ENCODE data around the gene MLXIPL.
A peak's percentile ranks its signal among the peaks of the same experiment; 100 is the strongest.
"Not testable (repeated sequence)": the region's sequence is repeated elsewhere in the genome, so short reads cannot be mapped to it uniquely, and the experiment has no call there.

The MLXIPL gene

DNA sequence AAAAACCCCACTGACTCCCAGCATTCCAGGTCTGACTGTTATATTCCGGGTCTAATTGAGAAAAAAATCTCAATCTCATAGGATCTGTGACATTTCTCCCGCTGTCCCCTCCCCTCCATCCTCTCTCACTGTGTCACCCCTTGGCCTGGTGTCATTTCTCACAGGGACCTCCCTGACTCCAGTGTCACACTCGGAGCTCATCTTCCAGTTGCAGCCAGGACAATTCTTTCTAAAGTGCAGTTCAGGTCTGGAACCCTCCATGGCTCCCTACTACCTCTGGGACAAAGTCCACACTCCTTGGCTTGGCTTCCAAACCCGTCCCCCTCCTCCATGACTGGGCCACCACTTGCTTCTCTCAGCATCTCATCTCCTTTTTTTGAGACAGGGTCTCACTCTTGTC is 14.2 kb downstream of the MLXIPL start:
- Mint-ChIP-seq H3K9me3 (no peaks in the 10 kb centered on the region), H3K4me1 (ENCODE audit: low read depth) (no peaks in the 10 kb centered on the region), H3K27ac (no peak overlapping the region), H3K27me3 (peaks cover 57% of the 10 kb centered on the region), H3K36me3 (ENCODE audit: low read depth) (no peaks in the 10 kb centered on the region), H3K4me3 (no peak overlapping the region)
- DNase-seq = no peak

DNA sequence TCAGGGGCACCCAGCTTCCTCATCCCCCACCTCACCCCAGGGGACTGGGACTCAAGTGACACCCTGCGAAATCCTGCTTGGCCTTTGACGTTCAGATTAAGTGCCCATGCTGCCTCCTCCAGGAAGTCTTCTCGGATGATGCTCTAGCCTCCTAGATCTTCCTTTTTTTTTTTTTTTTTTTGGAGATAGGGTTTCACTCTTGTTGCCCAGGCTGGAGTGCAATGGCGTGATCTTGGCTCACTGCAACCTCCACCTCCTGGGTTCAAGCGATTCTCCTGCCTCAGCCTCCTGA is 16.7 kb downstream of the MLXIPL start:
- not testable (repeated sequence) for DNase-seq; H3K36me3 Mint-ChIP-seq (ENCODE audit: low read depth); H3K27ac Mint-ChIP-seq; H3K9me3 Mint-ChIP-seq; H3K4me1 Mint-ChIP-seq (ENCODE audit: low read depth); H3K4me3 Mint-ChIP-seq
- peaks cover 35% of the 10 kb centered on the region for H3K27me3 Mint-ChIP-seq

DNA sequence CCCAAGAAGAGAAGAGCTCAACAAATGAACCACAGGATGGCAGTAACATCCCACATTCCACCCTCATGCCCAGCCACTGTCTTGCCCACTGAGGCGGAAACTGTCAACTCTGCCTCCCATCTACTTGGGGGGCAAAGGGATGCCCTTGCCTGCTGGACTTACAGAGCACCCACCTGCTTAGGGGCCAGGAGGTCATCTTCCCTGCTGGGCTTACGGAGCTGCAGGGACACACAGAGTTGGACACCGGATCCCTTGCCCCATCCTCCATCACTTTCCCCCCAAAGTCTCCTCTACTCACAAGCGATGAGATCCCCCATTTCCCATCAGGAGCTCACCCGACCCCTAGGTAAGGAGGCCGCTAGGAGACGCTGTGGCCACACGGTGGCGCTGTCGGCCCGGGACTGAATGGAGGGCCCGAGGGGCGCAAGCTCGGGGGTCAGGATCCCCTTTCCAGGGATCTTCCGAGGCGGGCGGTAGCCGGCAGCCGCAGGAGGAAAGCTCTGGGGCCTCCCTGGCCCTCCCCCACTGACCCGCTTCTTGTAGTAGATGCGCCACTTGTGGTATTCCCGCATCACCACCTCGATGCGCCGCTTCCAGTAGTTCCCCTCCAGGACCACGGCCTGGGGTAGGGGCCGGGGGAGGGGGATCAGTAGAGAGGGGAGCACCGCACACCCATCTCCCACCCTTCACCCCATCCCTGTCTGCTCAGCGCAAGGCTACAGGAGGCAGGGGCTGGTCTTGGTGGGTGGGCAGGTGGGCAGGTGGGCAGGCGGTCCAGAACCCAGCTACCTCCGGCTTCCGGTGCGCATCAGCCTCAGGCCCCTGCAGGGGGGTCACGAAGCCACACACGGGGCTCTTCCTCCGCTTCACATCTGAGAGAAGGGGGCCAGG is 17.3 kb downstream of the MLXIPL start:
- Mint-ChIP-seq H3K36me3 (ENCODE audit: low read depth) (no peaks in the 10 kb centered on the region), H3K4me1 (ENCODE audit: low read depth) (no peaks in the 10 kb centered on the region), H3K27ac (no peak overlapping the region), H3K27me3 (peaks cover 34% of the 10 kb centered on the region), H3K9me3 (no peaks in the 10 kb centered on the region), H3K4me3 (no peak overlapping the region)
- DNase-seq = peak; percentile 81

DNA sequence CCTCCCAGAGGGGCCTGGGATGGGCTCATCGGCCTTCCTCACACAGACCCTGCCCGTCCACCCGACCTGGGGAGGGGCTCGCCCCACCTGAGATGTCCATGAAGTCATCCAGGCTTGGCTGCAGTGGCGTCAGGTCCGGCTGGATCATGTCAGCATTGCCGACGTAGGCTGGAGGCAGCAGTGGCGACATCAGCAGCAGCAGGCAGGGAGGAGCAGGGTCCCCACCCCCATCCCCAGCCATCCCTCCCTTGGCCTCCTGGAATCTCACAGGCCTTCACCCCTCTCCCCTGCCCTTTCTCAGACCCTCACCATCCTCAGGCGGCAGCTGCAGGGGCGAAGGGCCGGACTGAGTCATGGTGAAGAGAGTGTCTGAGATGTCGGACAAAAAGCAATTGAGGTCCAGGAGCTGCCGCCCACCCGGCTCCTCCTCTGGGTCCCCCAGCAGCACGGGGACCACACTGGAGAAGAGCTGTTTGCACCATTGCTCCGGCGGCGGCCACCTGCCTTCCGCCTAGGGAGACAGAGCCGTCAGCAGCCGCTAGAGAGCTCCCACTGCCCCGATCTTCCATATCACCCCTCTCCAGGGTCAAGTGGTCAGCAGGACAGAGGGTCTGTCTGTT is 18.6 kb downstream of the MLXIPL start:
- DNase-seq = no peak
- no peaks in the 10 kb centered on the region for H3K36me3 Mint-ChIP-seq (ENCODE audit: low read depth)
- H3K4me1 Mint-ChIP-seq (ENCODE audit: low read depth) = no peaks in the 10 kb centered on the region
- peaks cover 30% of the 10 kb centered on the region for H3K27me3 Mint-ChIP-seq
- no peaks in the 10 kb centered on the region for H3K9me3 Mint-ChIP-seq
- H3K27ac Mint-ChIP-seq = no peak overlapping the region
- no peak overlapping the region for H3K4me3 Mint-ChIP-seq

DNA sequence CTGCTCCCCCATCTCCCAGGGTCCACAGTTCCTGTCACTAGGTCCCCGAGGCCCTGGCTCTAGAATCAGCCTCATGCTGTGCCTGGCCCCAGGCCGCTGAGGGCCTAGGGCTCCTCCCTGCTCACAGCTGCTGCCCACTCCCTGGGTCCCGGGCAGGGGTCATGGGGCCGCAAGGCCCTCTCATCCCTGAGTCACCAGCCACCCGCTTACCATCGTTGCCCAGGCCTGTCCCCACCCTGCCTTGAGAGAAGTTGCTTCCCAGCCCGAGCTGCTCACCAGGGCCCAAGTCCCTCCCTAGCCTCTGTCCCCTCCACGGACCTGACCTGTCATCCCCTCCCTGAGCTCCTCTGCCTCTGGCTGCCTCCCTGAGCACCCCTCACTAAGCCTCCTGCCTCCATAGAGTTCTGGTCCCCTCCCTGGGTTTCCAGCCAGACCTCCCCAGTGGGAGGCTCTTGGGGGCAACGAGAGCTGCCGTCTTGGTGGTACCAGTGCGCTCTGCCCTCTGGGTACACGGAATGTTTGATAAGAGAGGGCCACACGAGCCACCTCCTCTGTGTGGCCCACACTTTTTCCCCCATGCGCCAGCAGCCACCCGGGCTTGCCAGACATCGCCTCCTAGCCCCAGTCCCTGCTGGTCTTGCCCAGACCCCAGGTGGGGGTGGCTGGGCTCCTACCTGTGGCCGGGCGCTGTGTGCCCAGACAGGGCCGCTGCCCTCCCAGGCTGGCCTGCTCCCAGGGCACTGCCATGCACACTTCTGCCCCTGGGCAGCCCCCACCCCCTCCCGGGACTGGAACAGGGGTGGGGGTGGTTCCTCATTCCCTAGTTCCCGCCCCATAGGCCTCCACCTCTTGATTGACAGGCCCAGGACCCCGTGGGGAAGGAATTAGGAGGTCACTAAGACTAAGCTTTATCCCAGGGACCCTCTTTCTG is 21.3 kb downstream of the MLXIPL start:
- Mint-ChIP-seq H3K4me3 (no peak overlapping the region), H3K27me3 (peaks cover 18% of the 10 kb centered on the region), H3K9me3 (no peaks in the 10 kb centered on the region), H3K36me3 (ENCODE audit: low read depth) (no peaks in the 10 kb centered on the region), H3K27ac (no peak overlapping the region), H3K4me1 (ENCODE audit: low read depth) (no peaks in the 10 kb centered on the region)
- no peak for DNase-seq

DNA sequence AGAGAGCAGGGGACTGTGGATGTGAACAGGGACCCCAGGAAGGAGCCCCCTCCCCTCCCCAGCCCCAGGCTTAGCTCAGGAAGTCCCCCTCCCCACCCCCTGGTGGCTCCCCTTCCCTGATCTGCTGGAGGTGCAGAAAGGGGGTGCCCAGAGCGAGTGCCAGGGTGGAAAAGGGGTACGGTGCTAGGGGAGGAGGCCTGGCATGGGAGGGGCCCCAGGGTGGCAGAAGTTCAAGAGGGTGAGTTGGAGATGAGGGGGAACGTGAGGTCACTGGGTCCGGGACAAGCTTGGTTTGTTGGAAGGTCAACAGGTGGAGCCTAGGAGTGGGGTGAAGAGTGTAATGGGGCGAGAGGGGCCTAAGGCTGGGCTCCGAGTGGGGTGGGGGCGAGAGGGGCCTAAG is 24.4 kb downstream of the MLXIPL start:
- H3K4me3 Mint-ChIP-seq = no peak overlapping the region
- DNase-seq = no peak
- no peaks in the 10 kb centered on the region for H3K4me1 Mint-ChIP-seq (ENCODE audit: low read depth)
- no peaks in the 10 kb centered on the region for H3K36me3 Mint-ChIP-seq (ENCODE audit: low read depth)
- H3K9me3 Mint-ChIP-seq = no peaks in the 10 kb centered on the region
- H3K27ac Mint-ChIP-seq = no peak overlapping the region
- peaks cover 19% of the 10 kb centered on the region for H3K27me3 Mint-ChIP-seq

DNA sequence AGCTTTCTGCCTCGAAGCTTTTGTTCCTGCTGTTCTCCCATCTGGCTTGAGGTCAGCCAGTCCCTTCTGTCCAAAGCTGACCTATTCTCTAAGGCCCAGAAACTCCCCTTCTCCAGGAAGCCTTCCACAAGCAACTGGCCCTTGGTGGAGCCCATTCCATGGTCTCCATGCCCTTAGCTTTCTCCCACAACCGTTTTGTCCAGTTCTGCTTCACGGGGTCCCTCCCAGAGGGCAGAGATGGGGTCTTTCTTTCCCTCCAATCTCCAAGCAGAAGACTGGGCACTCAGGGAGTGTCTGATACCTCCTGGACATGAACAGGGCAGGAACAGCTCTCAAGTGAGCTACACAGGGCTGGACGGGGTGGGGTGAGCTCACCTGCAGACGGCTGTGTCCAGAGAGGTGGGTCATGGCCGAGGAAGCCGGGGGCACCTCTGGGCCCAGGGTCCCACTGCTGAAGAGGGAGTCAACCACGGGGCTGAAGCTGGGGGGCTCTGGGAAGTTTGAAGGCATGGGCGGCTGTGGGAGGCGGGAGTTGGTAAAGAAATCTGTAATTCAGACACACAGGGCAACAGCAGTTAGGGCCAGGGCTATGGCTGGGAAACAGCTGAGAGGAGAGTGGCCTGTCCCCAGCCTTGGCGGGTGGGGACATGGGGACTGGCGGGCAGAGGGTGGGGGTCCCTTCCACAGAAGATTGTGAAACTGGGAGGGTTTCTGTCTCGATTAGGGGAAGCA is 25.0 kb downstream of the MLXIPL start:
- no peak overlapping the region for H3K4me3 Mint-ChIP-seq

DNA sequence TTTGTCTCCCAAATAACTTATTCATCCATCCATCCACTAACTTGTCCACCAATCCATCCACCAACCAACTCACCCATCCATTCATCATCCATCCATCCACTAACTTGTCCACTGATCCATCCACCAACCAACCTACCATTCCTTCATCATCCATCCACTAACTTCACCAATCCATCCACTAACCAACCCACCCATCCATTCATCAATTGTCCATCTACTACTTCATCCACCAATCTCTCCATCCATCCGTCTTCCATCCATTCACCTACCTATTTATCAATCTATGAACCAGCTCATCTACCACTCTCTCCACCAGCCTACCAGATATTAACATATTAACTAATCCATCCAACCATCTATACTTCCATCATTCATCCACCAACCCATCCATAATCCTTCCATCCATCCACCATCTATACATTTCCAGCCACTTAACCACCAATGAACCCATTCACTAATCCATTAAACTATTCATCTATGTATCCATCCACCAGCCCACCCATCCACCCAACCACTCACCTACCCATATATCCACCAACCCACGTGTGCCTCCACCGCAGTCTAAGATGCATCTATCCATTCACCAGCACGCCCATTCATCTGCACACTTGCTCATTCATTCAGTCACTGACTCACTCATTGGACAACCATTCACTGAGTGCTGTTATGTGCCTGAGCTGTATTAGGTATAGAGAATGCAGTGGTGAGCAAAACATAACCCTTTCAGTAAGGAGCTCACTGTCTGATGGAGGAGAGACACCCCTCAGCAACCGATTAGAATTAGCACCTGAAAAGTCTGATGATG is 26.1 kb downstream of the MLXIPL start:
- DNase-seq = no peak
- H3K27me3 Mint-ChIP-seq = peaks cover 19% of the 10 kb centered on the region
- no peaks in the 10 kb centered on the region for H3K36me3 Mint-ChIP-seq (ENCODE audit: low read depth)
- H3K9me3 Mint-ChIP-seq = no peaks in the 10 kb centered on the region
- no peak overlapping the region for H3K27ac Mint-ChIP-seq
- no peak overlapping the region for H3K4me3 Mint-ChIP-seq
- no peaks in the 10 kb centered on the region for H3K4me1 Mint-ChIP-seq (ENCODE audit: low read depth)

More for the DNA sequence above, 25.0 kb downstream of the MLXIPL start:
- Mint-ChIP-seq H3K4me1 (ENCODE audit: low read depth) (no peaks in the 10 kb centered on the region), H3K36me3 (ENCODE audit: low read depth) (no peaks in the 10 kb centered on the region), H3K9me3 (no peaks in the 10 kb centered on the region), H3K27me3 (peaks cover 19% of the 10 kb centered on the region), H3K27ac (no peak overlapping the region)
- DNase-seq = no peak

DNA sequence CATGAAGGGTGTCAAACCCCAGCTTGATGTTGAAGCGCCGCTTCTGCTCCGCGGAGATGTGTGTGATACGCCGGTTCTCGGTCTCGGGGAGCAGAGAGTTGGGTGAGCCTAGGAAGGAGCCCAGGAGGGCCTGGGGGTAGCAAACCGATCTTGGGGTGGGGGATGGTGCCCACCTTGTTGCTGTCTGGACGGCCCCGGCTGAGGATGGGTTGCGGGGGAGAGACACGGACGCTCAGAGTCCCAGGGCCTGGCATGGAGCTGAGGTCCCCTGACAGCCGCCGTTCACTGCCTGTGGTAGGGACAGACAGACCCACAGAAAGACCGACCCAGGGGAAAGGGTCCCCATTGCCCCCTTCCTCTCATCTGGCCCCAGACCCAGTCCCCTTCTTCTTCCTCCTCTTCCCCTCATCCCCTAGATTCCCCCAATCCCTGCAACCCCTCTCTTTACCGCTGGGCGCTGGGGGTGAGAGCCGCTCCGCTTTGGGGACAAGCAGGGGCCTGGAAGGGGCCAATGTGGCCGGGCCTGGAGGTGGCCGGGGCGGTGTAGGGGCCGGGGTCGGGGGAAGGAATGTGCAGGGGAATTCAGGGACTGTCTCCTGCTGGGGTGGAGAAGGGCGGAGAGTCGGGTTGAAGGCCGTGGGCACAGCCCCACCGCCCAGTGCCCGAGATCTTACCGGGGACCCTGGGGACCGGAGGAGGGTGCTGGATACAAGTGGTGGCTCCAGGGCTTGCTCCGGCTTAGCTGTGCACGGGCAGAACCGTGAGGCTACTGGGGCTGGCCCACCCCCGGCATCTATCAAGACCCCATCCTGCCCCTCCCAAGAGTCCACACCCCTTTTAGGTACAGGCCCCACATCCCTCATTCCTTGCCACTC is 27.9 kb downstream of the MLXIPL start:
- Mint-ChIP-seq H3K27me3 (peaks cover 16% of the 10 kb centered on the region), H3K4me3 (no peak overlapping the region), H3K27ac (no peak overlapping the region), H3K4me1 (ENCODE audit: low read depth) (no peaks in the 10 kb centered on the region), H3K9me3 (no peaks in the 10 kb centered on the region), H3K36me3 (ENCODE audit: low read depth) (no peaks in the 10 kb centered on the region)
- DNase-seq = no peak

DNA sequence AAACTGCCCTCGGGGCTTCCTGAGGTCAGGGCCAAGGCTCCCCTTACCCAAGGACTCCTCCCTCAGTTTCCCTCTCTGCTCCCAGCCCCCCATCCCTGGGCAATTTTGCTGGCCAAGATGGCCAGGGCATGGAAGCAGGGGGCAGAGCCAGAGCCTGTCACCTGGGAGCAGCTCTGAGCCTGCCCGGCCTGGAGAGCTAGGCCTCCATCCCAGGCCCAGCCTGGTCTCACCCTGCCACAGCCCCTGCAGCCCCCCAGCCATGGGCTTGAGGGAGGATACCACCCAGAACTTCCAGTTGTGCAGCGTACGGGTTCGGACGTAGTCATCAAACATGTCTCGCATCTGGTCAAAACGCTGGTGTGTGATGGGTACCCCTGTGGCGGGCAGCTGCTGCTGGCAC is 29.0 kb downstream of the MLXIPL start:
- no peaks in the 10 kb centered on the region for H3K9me3 Mint-ChIP-seq
- H3K4me3 Mint-ChIP-seq = no peak overlapping the region
- H3K4me1 Mint-ChIP-seq (ENCODE audit: low read depth) = no peaks in the 10 kb centered on the region
- no peak for DNase-seq
- no peak overlapping the region for H3K27ac Mint-ChIP-seq
- no peaks in the 10 kb centered on the region for H3K36me3 Mint-ChIP-seq (ENCODE audit: low read depth)
- peaks cover 16% of the 10 kb centered on the region for H3K27me3 Mint-ChIP-seq

DNA sequence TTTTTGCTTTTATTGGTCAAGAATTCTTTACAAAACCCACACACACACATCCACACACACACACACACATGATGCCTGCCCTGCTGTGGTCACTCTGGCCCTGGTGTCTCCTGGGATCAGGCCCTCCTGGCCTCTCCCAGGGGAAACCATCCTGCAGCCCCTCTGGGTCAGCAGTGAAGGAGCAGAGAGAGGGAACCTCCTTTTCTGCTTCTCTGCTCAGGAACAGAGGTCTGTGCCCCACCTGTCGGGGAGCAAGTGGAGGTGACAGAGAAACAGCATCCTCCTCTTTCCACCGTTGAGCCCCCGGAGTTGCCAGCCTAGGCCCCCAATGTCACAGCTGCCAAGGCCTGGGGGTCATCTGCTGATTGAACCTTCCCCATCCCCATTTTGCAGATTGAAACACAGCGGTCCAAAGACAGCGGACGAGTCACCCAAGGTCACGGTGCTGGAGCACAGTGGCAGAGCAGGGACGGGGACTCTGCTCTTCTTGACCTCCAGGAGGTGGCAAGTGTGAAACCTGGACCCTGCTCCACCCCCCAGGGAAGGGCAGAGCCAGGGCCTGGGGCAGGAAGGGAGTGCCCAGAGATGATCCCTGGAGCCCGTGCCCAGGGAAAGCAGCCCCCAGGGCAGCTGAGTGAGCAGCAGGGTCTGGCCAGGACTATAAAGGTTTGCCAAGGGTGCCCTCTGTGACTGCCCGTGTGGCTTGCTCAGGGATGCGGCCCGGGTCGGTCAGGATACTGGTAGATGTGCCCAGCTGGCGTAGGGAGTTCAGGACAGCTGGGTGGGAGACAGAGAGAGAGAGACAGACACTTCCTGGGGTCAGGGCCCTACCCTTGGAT is 30.9 kb downstream of the MLXIPL start:
- DNase-seq = no peak
- no peaks in the 10 kb centered on the region for H3K9me3 Mint-ChIP-seq
- H3K27me3 Mint-ChIP-seq = peaks cover 16% of the 10 kb centered on the region
- H3K4me1 Mint-ChIP-seq (ENCODE audit: low read depth) = no peaks in the 10 kb centered on the region
- H3K36me3 Mint-ChIP-seq (ENCODE audit: low read depth) = no peaks in the 10 kb centered on the region
- no peak overlapping the region for H3K27ac Mint-ChIP-seq
- H3K4me3 Mint-ChIP-seq = no peak overlapping the region

DNA sequence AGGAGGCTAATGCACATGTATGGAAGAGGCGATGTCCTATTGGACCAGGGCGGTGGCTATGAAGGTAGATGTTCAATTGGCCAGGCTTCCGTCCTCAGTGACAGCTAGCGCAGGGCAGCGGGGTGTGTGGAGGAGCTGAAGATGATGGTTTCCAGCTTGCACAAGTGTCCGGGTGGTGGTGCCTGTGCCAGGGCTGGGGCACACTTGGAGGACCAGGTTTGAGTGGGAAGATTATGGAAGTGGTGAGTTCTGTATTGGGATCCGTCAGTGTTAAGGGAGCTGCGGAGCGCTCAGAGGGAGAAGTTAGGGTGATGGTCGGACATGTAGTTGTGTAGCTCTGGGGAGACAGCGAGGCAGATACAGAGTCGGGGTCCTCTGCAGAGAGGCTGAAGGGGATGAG is 37.4 kb downstream of the MLXIPL start:
- Mint-ChIP-seq H3K27me3 (no peaks in the 10 kb centered on the region), H3K36me3 (ENCODE audit: low read depth) (no peaks in the 10 kb centered on the region), H3K4me3 (no peak overlapping the region), H3K27ac (no peak overlapping the region), H3K4me1 (ENCODE audit: low read depth) (peaks cover 7% of the 10 kb centered on the region), H3K9me3 (no peaks in the 10 kb centered on the region)
- DNase-seq = no peak
